K562 (cell line): ENCODE data around the gene REEP3. TPM values are rescaled to one million over a fixed set of nuclear protein-coding genes. Genes with fewer than 3 reads are reported as not detected.

ENCODE experiments used
- ATAC-seq: fragments of 200-7000 bp; cut with Tn5 transposase; 3 replicates; pipeline ENCODE4 v1.9.1; 2020; ENCODE audit warnings: moderate library complexity
- BruUV-seq: library from RNA; stranded (reverse); fragments of 400-500 nt; replicated peaks from 2 replicates; lab custom pipeline; 2021; lab: Mats Ljungman, UMichigan
- CTCF ChIA-PET: fragments of 300-600 bp; formaldehyde crosslinking; extraction: SDS; loops from one replicate; lab custom pipeline; 2021; ENCODE audit warnings: low intra/inter-chr PET ratio; lab: Yijun Ruan, JAX
- POLR2A ChIA-PET: fragments of 300-600, 350-650 bp; sonication (Branson Sonifier 250); formaldehyde crosslinking; extraction: SDS; loops from one replicate; lab custom pipeline; 2021; ENCODE audit warnings: antibody characterized with exemption, inconsistent platforms; lab: Yijun Ruan, JAX
- DNase-seq, 4 experiments: peaks; one replicate each; pipeline versions ENCODE4 v3.0.0 to v3.0.0-alpha.2; 2011 to 2018; ENCODE audit warnings: low spot score in 3 of 4, mixed read lengths in 3 of 4; ENCODE audit errors: extremely low read depth in 1 of 4
- FAIRE-seq: peaks from 2 replicates; lab custom pipeline; 2011; peaks lifted over from hg19 to GRCh38; lab: Jason Lieb, UNC
- H2AFZ ChIP-seq: 2 replicates; pipeline ENCODE4 v1.6.0; 2011; ENCODE audit warnings: low read depth, low read length, control low read depth, inconsistent platforms
- H3K27ac ChIP-seq: fragments of 200-600 bp; 3 replicates; pipeline ENCODE4 v1.8.0; 2011; ENCODE audit warnings: low read depth, mild to moderate bottlenecking, control low read depth, inconsistent platforms, low read length, moderate library complexity, mixed read lengths; ENCODE audit errors: extremely low read depth
- H3K27me3 ChIP-seq, 2 experiments: fragments of 300-600 bp in 1 of 2; 2 replicates in 1 of 2; 3 replicates in 1 of 2; pipeline versions ENCODE4 v1.6.0 to v1.8.0; 2011; ENCODE audit warnings: inconsistent platforms in 2 of 2, low read length in 2 of 2, mild to moderate bottlenecking in 1 of 2, mixed read lengths in 1 of 2, moderate library complexity in 1 of 2; ENCODE audit not compliant: control insufficient read depth in 2 of 2, insufficient read depth in 2 of 2
- H3K36me3 ChIP-seq: fragments of 300-600 bp; 3 replicates; pipeline ENCODE4 v1.8.0; 2011; ENCODE audit warnings: mild to moderate bottlenecking, low read length, inconsistent platforms; ENCODE audit not compliant: control insufficient read depth, insufficient read depth
- H3K4me1 ChIP-seq, 2 experiments: fragments of 200-600 bp in 1 of 2; replicated peaks in 1 of 2; 2 replicates in 1 of 2; 3 replicates in 1 of 2; pipeline versions ENCODE4 v1.5.1 to v1.8.0; 2011; ENCODE audit warnings: inconsistent platforms in 2 of 2, low read length in 2 of 2, mild to moderate bottlenecking in 1 of 2, mixed read lengths in 1 of 2, moderate library complexity in 1 of 2; ENCODE audit not compliant: control insufficient read depth in 2 of 2, insufficient read depth in 2 of 2
- H3K4me2 ChIP-seq: 2 replicates; pipeline ENCODE4 v1.6.1; 2011; ENCODE audit warnings: low read length, control low read depth, inconsistent platforms, mixed read lengths; ENCODE audit not compliant: insufficient read depth
- H3K4me3 ChIP-seq: fragments of 200-600 bp; sonication (generic), shearing (Covaris generic); 2 replicates; pipeline ENCODE4 v1.5.1; 2016; ENCODE audit warnings: control low read depth, inconsistent platforms
- H3K79me2 ChIP-seq: fragments of 200-600 bp; 3 replicates; pipeline ENCODE4 v1.8.0; 2011; ENCODE audit warnings: low read length, inconsistent platforms; ENCODE audit not compliant: control insufficient read depth, insufficient read depth
- H3K9ac ChIP-seq, 2 experiments: 2 replicates each; pipeline versions ENCODE4 v1.6.0 to v1.6.1; 2011; ENCODE audit warnings: low read depth in 2 of 2, low read length in 2 of 2, control low read depth in 1 of 2, inconsistent platforms in 1 of 2, mild to moderate bottlenecking in 1 of 2, mixed read lengths in 1 of 2; ENCODE audit not compliant: insufficient read depth in 1 of 2
- H3K9me1 ChIP-seq: one replicate; pipeline ENCODE4 v1.6.0; 2011; ENCODE audit warnings: inconsistent platforms, mild to moderate bottlenecking, low read length, moderate library complexity; ENCODE audit not compliant: control insufficient read depth, insufficient read depth
- H3K9me3 ChIP-seq: replicated peaks from 2 replicates; pipeline ENCODE4 v1.5.1; 2011; ENCODE audit warnings: low read depth, low read length, inconsistent platforms; ENCODE audit not compliant: control insufficient read depth, insufficient read depth
- H4K20me1 ChIP-seq: replicated peaks from 2 replicates; pipeline ENCODE4 v1.6.1; 2011; ENCODE audit warnings: low read length, inconsistent platforms, mixed read lengths; ENCODE audit not compliant: control insufficient read depth, insufficient read depth
- FOXA3 ChIP-seq, 2 experiments: fragments of 450-650 bp in 1 of 2; sonication (generic) in 1 of 2; formaldehyde crosslinking; IDR thresholded peaks in 1 of 2; conservative IDR thresholded peaks in 1 of 2; 2 replicates each; pipeline versions ENCODE4 v1.4.0 to v1.8.0; 2020 to 2022; ENCODE audit warnings: mild to moderate bottlenecking in 2 of 2, missing genetic modification reagents in 1 of 2
- FOXP1 ChIP-seq: sonication (generic); formaldehyde crosslinking; IDR thresholded peaks from 2 replicates; pipeline ENCODE4 v1.8.0; 2022; ENCODE audit warnings: mild to moderate bottlenecking, missing genetic modification reagents
- HDAC6 ChIP-seq: IDR thresholded peaks from 2 replicates; pipeline ENCODE4 v1.6.1; 2012; ENCODE audit warnings: low read depth, mild to moderate bottlenecking, control low read depth, inconsistent platforms, low read length, moderate library complexity
- HOXB6 ChIP-seq: fragments of 250-450 bp; sonication (Bioruptor Pico); IDR thresholded peaks from 2 replicates; pipeline ENCODE4 v1.5.1; 2022; ENCODE audit warnings: mild to moderate bottlenecking, borderline replicate concordance
- PTBP1 ChIP-seq: fragments of 200-400 bp; formaldehyde crosslinking; IDR thresholded peaks from 2 replicates; pipeline ENCODE4 v1.6.1; 2017; ENCODE audit warnings: low read depth, low read length
- RBM14 ChIP-seq: fragments of 200-400 bp; formaldehyde crosslinking; IDR thresholded peaks from 2 replicates; pipeline ENCODE4 v1.6.1; 2018; ENCODE audit warnings: low read depth, mild to moderate bottlenecking, low read length, moderate library complexity, borderline replicate concordance; ENCODE audit not compliant: insufficient read depth
- ZNF217 ChIP-seq: sonication (generic); formaldehyde crosslinking; IDR thresholded peaks from 2 replicates; pipeline ENCODE4 v1.8.0; 2022; ENCODE audit warnings: mild to moderate bottlenecking, missing genetic modification reagents
- ZNF253 ChIP-seq: fragments of 250-450 bp; sonication (Bioruptor Pico); conservative IDR thresholded peaks from 2 replicates; pipeline ENCODE4 v1.6.1; 2021; ENCODE audit warnings: mild to moderate bottlenecking
- WGBS: fragments of 100-300 bp; shearing (Covaris generic); methylation state at CpG from one replicate; pipeline ENCODE4 v1.1.6; 2016; ENCODE audit warnings: low coverage, mixed read lengths; ENCODE audit not compliant: insufficient coverage; ENCODE audit errors: missing lambda C conversion rate; 5-methylcytosine and 5-hydroxymethylcytosine counted together
- in situ Hi-C: fragments of 300-500 bp; cut with MboI; formaldehyde crosslinking; loops from 4 replicates; pipeline ENCODE4 v1.15.0; 2018; ENCODE audit warnings: inconsistent platforms, mixed read lengths
- intact Hi-C: fragments of 100-400 bp; cut with micrococcal nuclease; formaldehyde crosslinking; loops from 2 replicates; pipeline ENCODE4 v1.14.2; 2022
- polyA plus RNA-seq, 8 experiments: library from polyadenylated mRNA; depleted of rRNA in 4 of 8; stranded (reverse) in 5 of 8; unstranded in 3 of 8; fragments of >200 nt; fragmentation: Nextera tagmentation in 2 of 8; fragmentation: Illumina TruSeq in 1 of 8; extraction: Ambion mirVana in 2 of 8; extraction: Trizol in 1 of 8; gene quantifications; 2 replicates each; pipeline versions ENCODE4 v1.2.1 to v1.2.3, GENCODE V29; 2011 to 2014; ENCODE audit warnings: inconsistent platforms in 1 of 8, missing spikeins in 1 of 8
- total RNA-seq, 7 experiments: library from RNA; depleted of rRNA in 6 of 7; stranded (reverse); fragments of >200 nt in 6 of 7; fragmentation: Illumina TruSeq in 2 of 7; extraction: Trizol in 2 of 7; gene quantifications; 2 replicates each; pipeline versions ENCODE4 v1.2.1 to v1.2.3, GENCODE V29; 2011 to 2021; ENCODE audit warnings: low replicate concordance in 1 of 7

REEP3 gene
- total and polyA plus RNA-seq, 9 of the 15 experiments (the other 6 are each of a cell fraction or from before 2014, with no cell fraction given): 3.4 to 13.4 (median 9.2) TPM

DNA sequence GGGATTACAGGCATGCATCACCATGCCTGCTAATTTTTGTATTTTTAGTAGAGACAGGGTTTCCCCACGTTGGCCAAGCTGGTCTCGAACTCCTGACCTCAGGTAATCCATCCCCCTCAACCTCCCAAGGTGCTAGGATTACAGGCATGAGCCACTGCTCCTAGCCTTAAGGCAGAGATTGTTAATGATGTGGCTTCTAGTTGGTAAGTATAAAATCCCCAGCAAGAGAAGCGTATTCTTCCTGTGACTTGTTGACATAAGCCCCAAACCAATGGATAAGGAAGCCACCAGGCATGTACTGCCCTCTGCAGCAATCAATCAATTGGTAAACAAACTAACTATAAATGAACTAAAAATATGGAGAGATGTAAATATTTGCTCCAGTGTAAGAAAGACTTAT, 41.2 kb downstream of the REEP3 start:
- FAIRE-seq (no peak), ATAC-seq (peak; percentile 22), DNase-seq (no peak)
- ChIA-PET CTCF (no interaction called here), POLR2A (interaction anchor here (0.6 to 1.8 kb wide), 3 partner anchors 14 to 342 kb away, joined by 3 to 6 read pairs (median 3); no protein-coding TSS in a partner anchor)
- TF ChIP-seq ZNF217 (CRISPR knock-in tag) (no peak), PTBP1 (no peak), FOXA3 (CRISPR knock-in tag; conservative IDR thresholded peaks at IDR 0.05 in 1 of 2, IDR thresholded peaks at IDR 0.05 in 1 of 2) (peak in 1 of 2 experiments; percentile 60; a peak in 2 of 4 replicates), RBM14 (no peak), ZNF253 (CRISPR knock-in tag) (no peak), HOXB6 (CRISPR knock-in tag) (no peak), FOXP1 (no peak), HDAC6 (no peak)
- Histone ChIP-seq H3K4me3 (no peak overlapping the region), H3K9ac (no peak overlapping the region), H3K27me3 (no peaks in the 10 kb centered on the region), H3K79me2 (0 out of 3 replicates have a peak, but pooled peaks cover 8% of the 10 kb centered on the region), H3K9me1 (no peaks in the 10 kb centered on the region), H3K36me3 (no peaks in the 10 kb centered on the region), H4K20me1 (no peaks in the 10 kb centered on the region), H2AFZ (no peak overlapping the region), H3K9me3 (no peaks in the 10 kb centered on the region), H3K27ac (no peak overlapping the region), H3K4me2 (no peak overlapping the region), H3K4me1 (peaks cover 0 to 5% of the 10 kb centered on the region in 2 experiments; a peak in 1 of 5 replicates)
- WGBS: 79% methylated on average over 3 of the region's 3 CpGs
- intact Hi-C loops (no loop called here), in situ Hi-C loops (no loop called here)
- BruUV-seq: no TSS peak
